Suprapubic skin (tissue), 3 donors: ENCODE measurements around the gene GHRH.

ENCODE experiments used
- CTCF ChIP-seq, 2 donors: fragments of 200-600 bp in 1 of 2; fragments of 450-650 bp in 1 of 2; sonication (generic) in 1 of 2; IDR thresholded peaks; one replicate each; pipeline ENCODE4 v1.5.1; 2016 to 2019; ENCODE audit warnings: antibody characterized with exemption in 2 of 2, mild to moderate bottlenecking in 1 of 2, moderate library complexity in 1 of 2
- EP300 ChIP-seq: sonication (generic); formaldehyde crosslinking; IDR thresholded peaks from one replicate; pipeline ENCODE4 v1.6.1; 2017; ENCODE audit warnings: antibody characterized with exemption
- POLR2A ChIP-seq, 2 donors: fragments of 450-650 bp; IDR thresholded peaks; one replicate each; pipeline ENCODE4 v1.6.1; 2017; ENCODE audit warnings: antibody characterized with exemption in 2 of 2, mild to moderate bottlenecking in 2 of 2, moderate library complexity in 2 of 2

- no peak for TF ChIP-seq CTCF (IDR thresholded peaks at IDR 0.05)
- no peak for TF ChIP-seq EP300
- TF ChIP-seq POLR2A (IDR thresholded peaks at IDR 0.05), result no peak
Measured at GRCh38 chr20:37238426-37238825, 23.2 kb downstream of the GHRH start.
